WI38 (cell line): ENCODE results near the gene FTMT.

Source experiments
- H3K4me3 ChIP-seq: 2 replicates; pipeline ENCODE4 v1.5.1; 2011; ENCODE audit warnings: low read depth, mild to moderate bottlenecking, control low read depth, low read length
- CTCF ChIP-seq: IDR thresholded peaks from 2 replicates; pipeline ENCODE4 v1.5.1; 2012; ENCODE audit warnings: low read depth, mild to moderate bottlenecking, control low read depth, low read length

FTMT gene

GRCh38 chr5:121841892-121842291 is 9.8 kb upstream of the FTMT start:
- H3K4me3 ChIP-seq = no peak overlapping the region
- TF ChIP-seq CTCF = no peak

- no peak for TF ChIP-seq CTCF
- no peak overlapping the region for H3K4me3 ChIP-seq
These were observed 1.4 kb upstream of the FTMT start for GRCh38 chr5:121850272-121850671.

- no peak for TF ChIP-seq CTCF
- H3K4me3 ChIP-seq = no peak overlapping the region
These were observed 2.2 kb downstream of the FTMT start for GRCh38 chr5:121853850-121854249.

- TF ChIP-seq CTCF = no peak
- H3K4me3 ChIP-seq = no peak overlapping the region
These were observed 11.1 kb downstream of the FTMT start for GRCh38 chr5:121862801-121863200.

GRCh38 chr5:121863753-121864285 is 12.1 kb downstream of the FTMT start:
- no peak for TF ChIP-seq CTCF
- H3K4me3 ChIP-seq = no peak overlapping the region

- no peak overlapping the region for H3K4me3 ChIP-seq
- no peak for TF ChIP-seq CTCF
These were observed 15.7 kb downstream of the FTMT start for GRCh38 chr5:121867403-121867802.

- no peak for TF ChIP-seq CTCF
These were observed 18.8 kb downstream of the FTMT start for GRCh38 chr5:121870489-121870888.

More at GRCh38 chr5:121870489-121870888, 18.8 kb downstream of the FTMT start:
- no peak overlapping the region for H3K4me3 ChIP-seq
